ENCODE data around the gene OR1E2. TPM values are rescaled to one million over a fixed set of nuclear protein-coding genes. Genes with fewer than 3 reads are reported as not detected.

OR1E2 gene
- total RNA-seq, 3 donors from 2014 or later, result not detected

Other genes with a start within 250 kb of the OR1E2 start
- gene OR1A2, start 236.3 kb downstream of the OR1E2 start, total RNA-seq, result not detected
- not detected for gene OR1A1, start 226.2 kb downstream of the OR1E2 start, total RNA-seq
- gene OR3A1, start 135.5 kb downstream of the OR1E2 start, total RNA-seq, result under 1 TPM in 2 of 3 donors, not detected in 1; 0.25 to 0.46 TPM
- gene OR3A2, start 47.5 kb downstream of the OR1E2 start, total RNA-seq, result 1 to 10 TPM in 2 of 3 donors, under 1 TPM in 1; 0.40 to 3.7 (median 2.8) TPM
- not detected for gene OR1E1, start 35.4 kb downstream of the OR1E2 start, total RNA-seq
- gene OR3A3, start 22.5 kb downstream of the OR1E2 start, total RNA-seq, result not detected
- gene SPATA22, start 38.0 kb upstream of the OR1E2 start, total RNA-seq, result not detected
- gene ASPA, start 42.2 kb upstream of the OR1E2 start, total RNA-seq, result not detected
- gene TRPV3, start 124.0 kb upstream of the OR1E2 start, total RNA-seq, result under 1 TPM; 0.45 to 0.84 (median 0.73) TPM
- 1 to 10 TPM in 2 of 3 donors, under 1 TPM in 1; 0.96 to 1.4 (median 1.2) TPM for gene TRPV1, start 175.6 kb upstream of the OR1E2 start, total RNA-seq
- 10 to 100 TPM in 2 of 3 donors, 1 to 10 TPM in 1; 9.1 to 14.7 (median 10.8) TPM for gene SHPK, start 202.4 kb upstream of the OR1E2 start, total RNA-seq
- gene CTNS, start 202.9 kb upstream of the OR1E2 start, total RNA-seq, result 10 to 100 TPM; 19.4 to 34.4 (median 21.5) TPM
- 10 to 100 TPM in 1 of 3 donors, 1 to 10 TPM in 2; 8.9 to 10.6 (median 9.2) TPM for gene TAX1BP3, start 234.7 kb upstream of the OR1E2 start, total RNA-seq
- gene EMC6, start 235.0 kb upstream of the OR1E2 start, total RNA-seq, result 10 to 100 TPM; 66.3 to 99.5 (median 98.0) TPM

Measured in activated T-cell treated with anti-CD3 and anti-CD28 coated beads, Interleukin-2, amount 50 U/mL, for 4 hours (primary cell).